Stomach smooth muscle (tissue), 2 donors: ENCODE measurements around the gene TRPM3.

Source experiments
- H3K27ac ChIP-seq: one replicate; pipeline ENCODE4 v1.7.0; 2013; ENCODE audit warnings: mild to moderate bottlenecking, low read length, inconsistent platforms
- H3K27me3 ChIP-seq, 2 donors: one replicate each; pipeline ENCODE4 v1.7.0; 2013; ENCODE audit warnings: low read length in 2 of 2; ENCODE audit not compliant: insufficient read depth in 2 of 2, control insufficient read depth in 1 of 2
- H3K36me3 ChIP-seq, 2 donors: one replicate each; pipeline ENCODE4 v1.7.0; 2013; ENCODE audit warnings: low read length in 2 of 2; ENCODE audit not compliant: control insufficient read depth in 2 of 2, insufficient read depth in 2 of 2
- H3K4me1 ChIP-seq: one replicate; pipeline ENCODE4 v1.7.0; 2013; ENCODE audit warnings: low read length; ENCODE audit not compliant: control insufficient read depth, insufficient read depth
- H3K4me3 ChIP-seq, 2 donors: one replicate each; pipeline ENCODE4 v1.7.0; 2013; ENCODE audit warnings: low read length in 2 of 2
- H3K9ac ChIP-seq, 2 donors: one replicate each; pipeline ENCODE4 v1.7.0; 2013; ENCODE audit warnings: low read length in 2 of 2, mild to moderate bottlenecking in 1 of 2
- H3K9me3 ChIP-seq, 2 donors: one replicate each; pipeline ENCODE4 v1.7.0; 2013; ENCODE audit warnings: low read length in 2 of 2; ENCODE audit not compliant: control insufficient read depth in 2 of 2
- donor health status: healthy.
- donor health status: Pancreatic carcinoma.

TRPM3 gene

GRCh38 chr9:70498866-70499265 is 622.6 kb downstream of the TRPM3 start:
- peaks cover 18% of the 10 kb centered on the region for H3K4me1 ChIP-seq
- no peaks in the 10 kb centered on the region for H3K27me3 ChIP-seq
- H3K27ac ChIP-seq, result no peak overlapping the region
- no peak overlapping the region for H3K4me3 ChIP-seq
- no peaks in the 10 kb centered on the region for H3K9me3 ChIP-seq
- no peaks in the 10 kb centered on the region for H3K36me3 ChIP-seq
- no peak overlapping the region for H3K9ac ChIP-seq

- H3K36me3 ChIP-seq, result no peaks in the 10 kb centered on the region
Observed at GRCh38 chr9:70496244-70496643, 625.2 kb downstream of the TRPM3 start.

GRCh38 chr9:70495514-70495913 is 625.9 kb downstream of the TRPM3 start:
- Histone ChIP-seq H3K4me3 (no peak overlapping the region), H3K9me3 (no peaks in the 10 kb centered on the region), H3K9ac (no peak overlapping the region), H3K36me3 (no peaks in the 10 kb centered on the region), H3K27me3 (no peaks in the 10 kb centered on the region), H3K27ac (no peak overlapping the region), H3K4me1 (peaks cover 23% of the 10 kb centered on the region)

More at GRCh38 chr9:70496244-70496643, 625.2 kb downstream of the TRPM3 start:
- no peak overlapping the region for H3K4me3 ChIP-seq
- H3K9ac ChIP-seq, result no peak overlapping the region
- H3K27me3 ChIP-seq, result no peaks in the 10 kb centered on the region
- H3K9me3 ChIP-seq, result no peaks in the 10 kb centered on the region
- peaks cover 24% of the 10 kb centered on the region for H3K4me1 ChIP-seq
- H3K27ac ChIP-seq, result no peak overlapping the region

GRCh38 chr9:70494221-70494620 is 627.2 kb downstream of the TRPM3 start:
- H3K4me1 ChIP-seq, result peaks cover 23% of the 10 kb centered on the region
- no peak overlapping the region for H3K4me3 ChIP-seq
- no peak overlapping the region for H3K9ac ChIP-seq
- no peaks in the 10 kb centered on the region for H3K9me3 ChIP-seq
- H3K27ac ChIP-seq, result no peak overlapping the region
- H3K27me3 ChIP-seq, result no peaks in the 10 kb centered on the region
- H3K36me3 ChIP-seq, result no peaks in the 10 kb centered on the region

GRCh38 chr9:70493029-70493428 is 628.4 kb downstream of the TRPM3 start:
- Histone ChIP-seq H3K9ac (no peak overlapping the region), H3K36me3 (no peaks in the 10 kb centered on the region), H3K27me3 (no peaks in the 10 kb centered on the region), H3K4me1 (peaks cover 31% of the 10 kb centered on the region), H3K9me3 (no peaks in the 10 kb centered on the region), H3K27ac (peak overlapping the region; percentile 24), H3K4me3 (peak overlapping the region in 1 of 2 donors; percentile 29)

- H3K27me3 ChIP-seq, result no peaks in the 10 kb centered on the region
- H3K9me3 ChIP-seq, result no peaks in the 10 kb centered on the region
- H3K4me1 ChIP-seq, result peaks cover 31% of the 10 kb centered on the region
- no peak overlapping the region for H3K4me3 ChIP-seq
- no peaks in the 10 kb centered on the region for H3K36me3 ChIP-seq
- no peak overlapping the region for H3K9ac ChIP-seq
- no peak overlapping the region for H3K27ac ChIP-seq
Observed at GRCh38 chr9:70492319-70492777, 629.1 kb downstream of the TRPM3 start.

- no peaks in the 10 kb centered on the region for H3K27me3 ChIP-seq
- H3K4me1 ChIP-seq, result peaks cover 31% of the 10 kb centered on the region
- no peaks in the 10 kb centered on the region for H3K9me3 ChIP-seq
- H3K4me3 ChIP-seq, result no peak overlapping the region
- no peak overlapping the region for H3K27ac ChIP-seq
- no peaks in the 10 kb centered on the region for H3K36me3 ChIP-seq
- no peak overlapping the region for H3K9ac ChIP-seq
Observed at GRCh38 chr9:70491426-70492318, 629.7 kb downstream of the TRPM3 start.

GRCh38 chr9:70490478-70490877 is 630.9 kb downstream of the TRPM3 start:
- no peak overlapping the region for H3K4me3 ChIP-seq
- peaks cover 38% of the 10 kb centered on the region for H3K4me1 ChIP-seq
- no peak overlapping the region for H3K27ac ChIP-seq
- H3K27me3 ChIP-seq, result no peaks in the 10 kb centered on the region
- H3K36me3 ChIP-seq, result no peaks in the 10 kb centered on the region
- no peaks in the 10 kb centered on the region for H3K9me3 ChIP-seq
- no peak overlapping the region for H3K9ac ChIP-seq

GRCh38 chr9:70488793-70489105 is 632.7 kb downstream of the TRPM3 start:
- H3K27ac ChIP-seq, result no peak overlapping the region
- no peak overlapping the region for H3K9ac ChIP-seq
- H3K27me3 ChIP-seq, result no peaks in the 10 kb centered on the region
- no peaks in the 10 kb centered on the region for H3K9me3 ChIP-seq
- peaks cover 40% of the 10 kb centered on the region for H3K4me1 ChIP-seq
- no peak overlapping the region for H3K4me3 ChIP-seq
- H3K36me3 ChIP-seq, result no peaks in the 10 kb centered on the region

- Histone ChIP-seq H3K4me1 (peaks cover 40% of the 10 kb centered on the region), H3K27me3 (no peaks in the 10 kb centered on the region), H3K9me3 (no peaks in the 10 kb centered on the region), H3K9ac (no peak overlapping the region), H3K4me3 (no peak overlapping the region), H3K27ac (no peak overlapping the region), H3K36me3 (no peaks in the 10 kb centered on the region)
Observed at GRCh38 chr9:70488098-70488792, 633.2 kb downstream of the TRPM3 start.

- H3K4me1 ChIP-seq, result peaks cover 34% of the 10 kb centered on the region
Observed at GRCh38 chr9:70486127-70486526, 635.3 kb downstream of the TRPM3 start.

More at GRCh38 chr9:70486127-70486526, 635.3 kb downstream of the TRPM3 start:
- no peak overlapping the region for H3K4me3 ChIP-seq
- H3K27me3 ChIP-seq, result no peaks in the 10 kb centered on the region
- no peak overlapping the region for H3K27ac ChIP-seq
- no peaks in the 10 kb centered on the region for H3K36me3 ChIP-seq
- no peaks in the 10 kb centered on the region for H3K9me3 ChIP-seq
- H3K9ac ChIP-seq, result peak overlapping the region in 1 of 2 donors; percentile 21
